RWPE1 (cell line): ENCODE measurements around the gene MBOAT2.
A peak's percentile ranks its signal among the peaks of the same experiment; 100 is the strongest.

Source experiments
- CTCF ChIA-PET: fragments of 350-600 bp; sonication (Branson Sonifier 250); formaldehyde crosslinking; extraction: SDS; loops from one replicate; lab custom pipeline; 2021; lab: Yijun Ruan, JAX
- POLR2A ChIA-PET: fragments of 400-600 bp; formaldehyde crosslinking; extraction: SDS; loops from one replicate; lab custom pipeline; 2020; ENCODE audit warnings: antibody characterized with exemption; ENCODE audit not compliant: low non-redundant PET; lab: Yijun Ruan, JAX
- DNase-seq: peaks from one replicate; pipeline ENCODE4 v3.0.0; 2012; ENCODE audit warnings: low spot score
- H3K27ac ChIP-seq: fragments of 450-650 bp; 2 replicates; pipeline ENCODE4 v1.5.1; 2017
- TF ChIP-seq, protein P1 (sequence below): fragments of 450-650 bp; conservative IDR thresholded peaks from 2 replicates; pipeline ENCODE4 v1.5.1; 2017; ENCODE audit warnings: low read depth, mild to moderate bottlenecking

MBOAT2 gene

DNA sequence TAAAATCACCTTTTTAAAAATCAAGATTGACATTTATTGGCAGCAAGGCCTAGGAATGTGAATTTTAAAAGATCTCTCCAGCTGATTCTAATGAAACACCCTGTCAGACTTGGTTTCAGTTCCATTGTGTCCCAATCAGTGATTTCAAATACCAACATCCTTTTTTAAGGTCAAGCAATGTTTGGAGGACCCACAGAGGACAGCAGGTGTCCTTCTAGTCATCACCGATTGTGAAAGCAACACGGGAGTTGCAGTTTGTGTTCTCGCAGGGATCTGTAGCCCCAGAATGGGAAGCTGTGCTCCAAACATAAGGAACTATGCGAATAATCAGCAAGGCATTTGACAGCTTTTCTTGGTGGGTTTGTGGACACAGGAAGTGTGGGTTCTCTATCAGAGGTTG is 161.6 kb downstream of the MBOAT2 start:
- DNase-seq, result no peak
- POLR2A ChIA-PET, result no interaction called here
- no peak overlapping the region for H3K27ac ChIP-seq
- TF ChIP-seq, protein P1, sequence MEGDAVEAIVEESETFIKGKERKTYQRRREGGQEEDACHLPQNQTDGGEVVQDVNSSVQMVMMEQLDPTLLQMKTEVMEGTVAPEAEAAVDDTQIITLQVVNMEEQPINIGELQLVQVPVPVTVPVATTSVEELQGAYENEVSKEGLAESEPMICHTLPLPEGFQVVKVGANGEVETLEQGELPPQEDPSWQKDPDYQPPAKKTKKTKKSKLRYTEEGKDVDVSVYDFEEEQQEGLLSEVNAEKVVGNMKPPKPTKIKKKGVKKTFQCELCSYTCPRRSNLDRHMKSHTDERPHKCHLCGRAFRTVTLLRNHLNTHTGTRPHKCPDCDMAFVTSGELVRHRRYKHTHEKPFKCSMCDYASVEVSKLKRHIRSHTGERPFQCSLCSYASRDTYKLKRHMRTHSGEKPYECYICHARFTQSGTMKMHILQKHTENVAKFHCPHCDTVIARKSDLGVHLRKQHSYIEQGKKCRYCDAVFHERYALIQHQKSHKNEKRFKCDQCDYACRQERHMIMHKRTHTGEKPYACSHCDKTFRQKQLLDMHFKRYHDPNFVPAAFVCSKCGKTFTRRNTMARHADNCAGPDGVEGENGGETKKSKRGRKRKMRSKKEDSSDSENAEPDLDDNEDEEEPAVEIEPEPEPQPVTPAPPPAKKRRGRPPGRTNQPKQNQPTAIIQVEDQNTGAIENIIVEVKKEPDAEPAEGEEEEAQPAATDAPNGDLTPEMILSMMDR, result no peak
- CTCF ChIA-PET, result no interaction called here

DNA sequence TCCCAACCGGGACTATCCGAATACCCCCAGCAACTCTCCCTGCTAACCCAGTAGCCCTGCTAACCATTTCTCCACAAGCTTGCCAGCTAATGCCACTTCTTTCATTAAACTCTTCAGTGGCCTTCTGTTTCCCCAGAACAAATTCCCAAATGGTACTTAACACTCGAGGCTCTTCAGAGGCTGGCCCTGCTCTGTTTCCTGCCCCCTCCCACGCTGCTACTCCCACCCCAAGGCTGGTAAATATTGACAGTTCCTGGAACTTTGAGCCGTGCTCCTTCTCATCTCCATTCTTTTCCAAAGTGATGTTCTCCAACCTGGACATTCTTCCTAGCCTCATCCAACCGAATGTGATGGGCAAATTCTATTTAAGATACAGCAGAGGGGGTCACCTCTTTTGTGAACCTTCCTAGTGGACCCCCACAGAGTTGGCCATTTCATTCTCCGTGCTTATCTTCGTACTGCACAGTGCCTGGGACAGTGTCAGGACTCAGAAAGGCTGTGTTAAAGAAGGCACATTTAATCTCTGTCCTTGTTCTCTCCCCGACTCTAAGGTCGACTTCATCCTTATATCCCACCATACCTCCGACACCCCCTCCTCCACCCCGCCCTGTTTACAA is 162.9 kb downstream of the MBOAT2 start:
- no peak for DNase-seq
- TF ChIP-seq, protein P1, result no peak
- POLR2A ChIA-PET, result no interaction called here
- CTCF ChIA-PET, result interaction anchor here (0.6 kb wide), 1 partner anchor 1620 kb away, joined by 3 read pairs; no protein-coding TSS in a partner anchor
- no peak overlapping the region for H3K27ac ChIP-seq

DNA sequence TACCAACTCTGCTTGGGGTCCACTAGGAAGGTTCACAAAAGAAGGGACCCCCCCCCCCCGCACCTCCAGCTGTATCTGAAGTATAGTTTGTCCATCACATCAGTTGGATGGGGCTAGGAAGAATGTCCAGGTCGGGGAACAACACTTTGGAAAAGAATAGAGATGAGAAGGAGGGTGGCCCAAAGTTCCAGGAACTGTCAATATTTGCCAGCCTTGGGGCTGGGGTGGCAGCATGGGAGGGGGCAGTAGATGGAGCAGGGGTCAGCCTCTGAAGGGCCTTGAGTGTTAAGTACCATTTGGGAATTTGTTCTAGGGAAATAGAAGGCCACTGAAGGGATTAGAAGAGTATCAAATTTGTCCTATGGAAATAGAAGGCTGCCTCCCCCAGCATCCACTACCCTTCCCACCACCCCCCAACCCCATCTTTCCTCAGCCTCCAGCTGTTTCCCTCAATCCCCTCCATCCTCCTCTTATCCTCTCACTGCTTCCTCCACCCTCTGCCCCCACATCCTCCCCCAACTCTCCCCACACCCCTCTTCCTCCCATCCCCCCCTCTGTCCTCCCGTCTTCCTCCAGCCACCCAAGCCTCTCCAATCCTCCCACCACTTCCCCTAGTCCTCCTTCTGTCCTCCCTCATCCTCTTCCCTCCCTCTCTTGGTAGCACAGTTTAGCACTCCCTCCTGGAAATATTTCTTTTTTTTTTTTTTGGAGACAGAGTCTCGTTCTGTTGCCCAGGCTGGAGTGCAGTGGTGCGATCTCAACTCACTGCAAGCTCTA is 164.1 kb downstream of the MBOAT2 start:
- CTCF ChIA-PET, result no interaction called here

DNA sequence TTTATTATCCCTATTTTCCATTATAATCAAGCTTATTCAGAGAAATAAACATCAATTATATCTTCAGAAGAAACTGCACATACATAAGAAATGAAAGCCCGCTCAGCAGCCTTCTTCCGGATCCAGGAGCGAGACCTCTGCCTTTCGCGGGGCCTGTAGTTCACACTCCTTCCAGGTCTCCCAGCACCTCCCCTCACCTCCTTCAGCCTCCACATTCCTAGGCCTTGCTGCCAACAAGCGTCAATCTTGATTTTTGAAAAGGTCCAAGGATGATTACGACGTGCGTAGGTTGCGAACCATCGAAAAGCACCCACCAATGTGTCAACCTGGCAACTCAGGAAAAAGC is 165.7 kb downstream of the MBOAT2 start:
- ChIA-PET POLR2A (no interaction called here), CTCF (no interaction called here)
- no peak for DNase-seq
- TF ChIP-seq, protein P1, result no peak
- H3K27ac ChIP-seq, result peak overlapping the region; percentile 67

More for the DNA sequence above, 164.1 kb downstream of the MBOAT2 start:
- TF ChIP-seq, protein P1, result no peak
- no peak overlapping the region for H3K27ac ChIP-seq
- DNase-seq, result no peak
- POLR2A ChIA-PET, result no interaction called here

DNA sequence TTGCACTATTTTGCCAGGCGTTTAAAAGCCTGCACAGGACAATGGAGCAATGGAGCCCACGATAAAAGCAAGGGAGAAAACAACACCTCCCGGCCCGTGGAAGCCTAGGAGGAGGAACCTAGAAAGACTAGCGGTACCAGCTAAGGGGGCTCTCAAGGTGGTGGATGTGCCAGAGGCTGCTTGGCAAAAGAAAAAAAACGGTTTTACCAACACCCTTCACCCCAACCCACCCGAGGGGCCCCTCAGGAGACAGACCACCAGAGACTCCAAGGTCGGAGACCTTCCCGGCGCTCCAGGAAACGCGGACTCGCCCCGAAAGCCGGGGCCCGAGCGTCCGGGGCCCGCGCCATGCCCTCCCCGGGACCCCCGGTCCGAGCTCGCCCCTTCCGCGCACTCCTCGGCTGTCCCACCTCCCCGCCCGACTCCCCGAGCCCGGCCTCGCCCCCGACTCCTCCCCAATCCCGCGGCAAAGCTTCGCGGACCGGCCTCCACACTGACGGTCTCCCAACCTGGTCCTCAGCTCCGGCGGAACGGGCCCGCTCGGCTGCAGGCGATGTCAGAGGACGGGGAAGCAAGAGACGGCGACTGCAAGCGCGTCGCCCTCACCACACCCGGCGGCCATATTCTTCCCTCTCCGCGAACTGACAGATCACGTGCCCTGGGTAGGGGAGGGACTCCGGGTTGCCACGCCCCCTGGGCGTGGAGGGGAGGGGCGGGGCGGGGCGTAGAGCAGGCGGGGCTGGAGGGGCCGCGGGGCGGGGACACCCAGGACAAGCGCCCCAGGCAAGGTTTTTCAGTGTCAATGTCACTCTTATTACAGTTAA is 166.3 kb downstream of the MBOAT2 start, which contains the start of gene KIDINS220:
KIDINS220 (minus strand) TSS at position 643 of the 824 bp plus-strand sequence. CDS start 10,520 bp downstream, outside the sequence.
- peak; percentile 98 for DNase-seq
- H3K27ac ChIP-seq, result peak within 1 kb of the TSS; percentile 67
- ChIA-PET POLR2A (no interaction called here), CTCF (no interaction called here)
- TF ChIP-seq, protein P1, result no peak

DNA sequence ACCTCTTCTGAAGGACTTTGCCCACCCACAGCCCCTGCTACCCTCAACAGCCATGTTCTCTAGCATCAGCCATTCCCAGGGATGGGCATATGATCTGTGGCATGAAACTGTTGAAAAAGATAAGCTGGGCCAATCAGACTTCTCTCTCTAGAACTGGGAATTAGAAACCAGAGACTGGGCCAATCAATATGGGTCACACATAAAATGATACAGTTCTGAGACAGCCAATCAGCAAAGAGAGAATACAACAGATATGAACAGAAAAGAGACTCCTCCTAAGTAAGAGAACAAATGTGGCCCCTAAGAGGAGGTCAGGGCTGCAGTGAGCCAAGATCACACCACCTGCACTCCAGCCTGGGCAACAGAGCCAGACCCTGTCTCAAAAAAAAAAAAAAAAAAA is 168.2 kb downstream of the MBOAT2 start:
- TF ChIP-seq, protein P1, result no peak
- H3K27ac ChIP-seq, result no peak overlapping the region
- POLR2A ChIA-PET, result no interaction called here
- no peak for DNase-seq
- CTCF ChIA-PET, result no interaction called here
